GM18868 (cell line): ENCODE data around the gene MAST4.
A peak's percentile ranks its signal among the peaks of the same experiment; 100 is the strongest.
"Not testable (repeated sequence)": the region's sequence is repeated elsewhere in the genome, so short reads cannot be mapped to it uniquely, and the experiment has no call there.

Experiments
- ATAC-seq: cut with Tn5 transposase; IDR thresholded peaks from one replicate; pipeline ENCODE4 v1.9.1; 2021; ENCODE audit warnings: mild to moderate bottlenecking, moderate library complexity; ENCODE audit not compliant: unreplicated experiment

The MAST4 gene

GRCh38 chr5:67166460-67167285 lies 570.5 kb downstream of the MAST4 start:
- peak; percentile 42 for ATAC-seq

GRCh38 chr5:67168069-67168468 lies 571.9 kb downstream of the MAST4 start:
- no peak for ATAC-seq

DNA sequence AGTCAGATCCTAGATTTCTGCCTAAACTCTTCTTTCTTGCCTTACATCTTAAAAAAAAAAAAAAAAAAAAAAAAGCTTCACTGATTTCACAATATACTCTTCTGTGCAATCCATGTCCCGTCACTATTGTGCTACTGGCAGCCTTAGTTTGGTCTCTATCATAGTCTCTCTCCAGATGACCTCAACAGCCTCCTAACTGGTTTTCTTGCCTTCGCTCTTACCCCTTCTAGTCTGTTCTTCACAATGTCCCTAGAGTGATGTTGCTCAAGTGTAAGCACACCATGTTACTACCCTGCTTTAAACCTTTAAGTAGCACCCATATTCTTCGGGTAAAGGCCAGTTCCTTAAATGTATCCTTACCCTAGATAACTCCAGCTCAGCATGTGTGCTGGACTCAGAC lies 574.6 kb downstream of the MAST4 start:
- ATAC-seq, result no peak

- not testable (repeated sequence) for ATAC-seq
Observed at GRCh38 chr5:67173351-67173750, 577.2 kb downstream of the MAST4 start.

- no peak for ATAC-seq
Observed at GRCh38 chr5:67173959-67174358, 577.8 kb downstream of the MAST4 start.

DNA sequence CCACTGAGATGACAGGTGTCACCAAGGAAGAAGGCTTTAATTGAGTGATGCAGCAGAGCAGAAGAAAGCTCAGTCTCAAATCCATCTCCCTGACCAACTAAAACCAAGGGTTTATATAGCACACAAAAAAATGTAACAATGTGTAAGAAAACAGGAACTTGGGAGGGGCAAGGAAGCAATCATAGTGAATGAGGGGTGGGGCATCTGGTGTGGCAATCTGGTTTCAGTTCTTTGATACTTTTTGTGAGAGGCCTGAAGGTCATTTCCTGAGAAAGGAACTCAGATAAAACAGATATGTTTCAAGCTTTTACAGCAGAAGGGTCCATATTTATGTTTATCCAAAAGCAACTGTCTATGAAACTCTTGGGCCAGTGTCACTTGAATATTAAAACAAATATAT lies 580.7 kb downstream of the MAST4 start:
- no peak for ATAC-seq

GRCh38 chr5:67178085-67178484 lies 581.9 kb downstream of the MAST4 start:
- ATAC-seq, result no peak

DNA sequence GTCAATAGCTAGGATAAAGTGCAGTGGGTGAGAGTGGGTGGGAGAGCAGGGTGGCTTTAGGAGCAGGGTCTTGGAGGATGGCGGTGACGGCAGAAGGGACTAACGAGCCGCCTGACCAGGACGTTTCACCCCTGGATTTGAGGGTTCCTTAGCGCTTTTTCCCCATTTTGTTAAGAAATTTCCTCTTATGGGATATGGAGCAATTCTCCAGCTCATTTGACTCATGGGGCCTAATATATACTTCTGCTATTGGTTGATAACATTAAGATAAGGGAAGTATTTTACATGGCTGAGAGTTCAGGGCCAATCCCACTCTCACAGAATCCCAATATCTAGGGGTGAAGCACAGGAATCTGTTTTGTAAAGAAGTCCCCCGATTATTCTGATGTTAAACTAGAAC lies 582.8 kb downstream of the MAST4 start:
- no peak for ATAC-seq

DNA sequence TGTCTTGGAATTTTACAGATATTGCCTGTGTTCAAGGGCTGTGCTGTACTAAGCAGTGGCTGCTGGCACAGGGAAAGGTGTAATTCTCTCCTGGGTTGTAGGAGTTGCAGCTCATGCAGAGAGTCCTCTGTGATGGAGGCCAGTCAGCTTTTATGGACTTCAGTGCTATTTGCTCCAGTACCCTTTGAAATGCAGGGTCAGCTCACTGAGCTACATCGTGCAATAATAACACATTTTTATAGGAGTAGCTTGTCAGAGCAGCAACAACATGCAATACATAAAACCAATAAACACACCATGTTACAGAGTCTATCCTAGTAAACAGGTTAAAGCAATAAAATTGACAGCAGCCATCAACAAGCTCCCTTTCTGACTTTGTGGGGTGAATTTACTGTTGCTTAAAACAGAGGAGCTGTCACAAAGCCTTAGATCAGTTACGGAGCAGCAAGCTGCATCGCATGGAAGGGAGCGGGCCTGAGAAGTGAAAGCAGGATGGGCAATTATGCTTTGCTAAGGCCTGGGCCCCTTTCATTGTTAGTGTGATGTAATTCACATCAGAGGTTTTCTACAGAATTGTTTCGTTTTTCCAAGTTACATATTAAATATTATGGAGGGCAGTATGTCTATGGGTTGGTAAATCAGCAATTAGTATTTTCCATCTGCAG lies 583.6 kb downstream of the MAST4 start:
- ATAC-seq, result no peak

DNA sequence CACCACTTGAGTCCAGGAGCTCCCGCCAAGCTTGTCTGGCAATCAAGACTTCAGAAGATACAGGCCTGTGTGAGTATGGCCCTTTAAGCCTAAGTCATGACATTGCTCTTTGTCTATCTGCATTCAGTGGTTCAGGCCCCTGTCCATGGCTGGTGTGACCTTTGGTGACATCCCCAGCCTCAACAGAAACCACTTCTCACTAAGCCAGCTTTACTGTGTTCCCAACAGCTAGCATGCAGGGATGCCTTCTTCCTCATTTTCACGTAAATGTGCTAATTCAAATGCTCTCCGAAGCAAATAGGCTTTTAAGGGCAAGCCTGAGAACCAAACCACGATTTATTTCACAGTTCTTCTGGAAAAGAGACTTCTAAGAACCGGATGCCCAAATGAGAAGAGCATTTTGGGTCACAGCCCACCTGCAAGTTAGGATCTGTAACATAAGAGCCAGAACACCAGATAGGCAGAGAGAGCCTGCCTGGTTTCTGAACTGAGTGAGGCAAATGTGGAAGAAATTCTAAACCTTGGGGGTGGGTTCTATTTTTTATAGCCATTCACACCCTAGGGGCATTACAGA lies 585.5 kb downstream of the MAST4 start:
- no peak for ATAC-seq

DNA sequence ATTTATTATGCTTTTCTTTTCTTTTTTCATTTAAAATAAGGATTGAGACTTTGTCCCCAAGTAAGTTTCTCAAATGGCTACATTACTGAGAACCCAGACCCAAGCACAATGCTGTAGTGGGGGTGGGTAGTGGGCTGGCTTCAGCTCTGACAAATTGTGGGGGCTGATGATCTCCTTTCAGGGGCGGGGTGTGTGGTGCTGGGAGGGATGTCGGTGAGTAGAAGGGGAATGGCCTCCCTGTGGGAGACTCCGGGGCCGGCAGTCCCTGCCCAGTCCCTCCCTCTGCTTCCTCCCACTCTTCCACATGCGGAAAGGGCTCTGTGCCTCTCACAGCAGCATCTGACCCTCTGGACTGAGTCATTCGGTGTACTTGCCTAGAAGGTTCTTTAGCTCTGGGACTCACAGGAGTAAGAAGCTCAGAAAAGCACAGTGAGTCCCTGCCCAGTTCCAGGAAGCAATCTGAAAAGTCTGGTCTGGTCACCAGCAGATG lies 586.2 kb downstream of the MAST4 start:
- no peak for ATAC-seq

- no peak for ATAC-seq
Observed at GRCh38 chr5:67183859-67184258, 587.7 kb downstream of the MAST4 start.

- ATAC-seq, result peak; percentile 87
Observed at GRCh38 chr5:67187006-67187715, 591.0 kb downstream of the MAST4 start.

DNA sequence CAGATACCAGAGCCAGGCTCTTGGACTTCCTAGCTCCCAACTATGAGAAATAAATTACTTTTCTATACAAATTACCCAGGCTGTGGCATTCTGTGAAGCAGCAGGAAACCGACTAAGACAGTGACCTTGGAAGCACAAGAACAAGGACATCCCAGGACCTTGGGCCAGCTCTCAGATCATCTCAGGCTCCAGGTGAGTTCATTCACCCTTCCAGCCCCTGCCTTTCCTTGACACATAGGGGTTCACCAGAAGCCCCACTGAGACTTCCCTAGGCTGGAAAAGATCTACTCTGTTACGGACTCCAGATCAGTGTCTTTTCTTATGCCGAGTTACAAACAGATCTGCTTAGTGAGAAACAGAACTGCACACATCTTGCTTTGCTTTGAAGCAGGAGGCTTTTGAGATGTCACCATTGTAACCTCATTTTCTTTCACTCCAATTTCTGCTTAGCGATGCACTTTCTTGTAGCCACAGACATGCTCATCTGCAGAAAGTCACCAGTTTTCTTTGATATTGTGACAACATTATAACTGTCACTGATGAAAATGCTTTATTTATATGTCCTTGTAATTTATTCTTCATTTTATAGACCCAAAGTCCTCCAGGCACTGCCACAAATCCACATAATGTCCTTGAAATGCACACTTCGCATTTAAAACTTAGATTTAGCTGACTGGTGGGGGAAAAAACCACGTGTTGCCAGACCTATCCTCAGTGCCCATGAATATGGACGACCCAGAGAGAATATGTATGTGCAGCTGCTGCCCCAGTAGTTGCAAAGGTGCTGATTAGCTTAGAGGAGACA lies 592.3 kb downstream of the MAST4 start:
- ATAC-seq, result no peak

DNA sequence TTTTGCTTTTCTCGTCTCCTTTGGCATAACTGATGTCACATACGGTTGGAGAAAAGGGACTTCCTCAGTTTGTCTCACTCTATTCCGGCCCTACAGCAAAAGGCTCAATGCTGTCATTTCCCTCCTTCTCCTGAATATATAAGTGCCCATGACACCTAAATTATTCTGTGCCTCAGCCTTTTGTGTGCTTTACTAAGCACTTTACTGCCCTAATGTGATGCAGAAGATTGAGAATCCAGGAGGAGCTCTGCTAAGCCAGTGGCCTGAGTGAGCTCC lies 592.8 kb downstream of the MAST4 start:
- no peak for ATAC-seq

- ATAC-seq, result no peak
Observed at GRCh38 chr5:67189931-67190330, 593.7 kb downstream of the MAST4 start.

DNA sequence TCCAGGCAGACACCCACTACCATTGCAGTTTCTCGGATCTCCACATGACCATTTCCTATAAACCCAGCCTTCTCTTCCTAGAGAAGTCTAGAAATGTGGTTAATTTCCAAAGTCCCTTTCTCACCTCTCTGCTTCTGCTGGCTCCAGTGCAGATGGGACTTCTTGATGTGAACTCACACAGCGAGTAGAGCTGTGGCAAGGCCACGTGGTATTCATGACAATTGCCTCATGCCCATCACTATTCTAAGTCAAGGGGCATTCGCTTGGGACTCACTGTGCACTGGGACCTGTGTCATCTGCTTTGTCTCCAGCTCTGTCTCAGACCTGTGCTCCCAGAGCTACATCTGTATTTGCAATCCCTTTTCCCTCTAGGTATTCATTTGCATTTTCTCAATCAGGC lies 594.2 kb downstream of the MAST4 start:
- ATAC-seq, result no peak

- ATAC-seq, result no peak
Observed at GRCh38 chr5:67190861-67191260, 594.7 kb downstream of the MAST4 start.

DNA sequence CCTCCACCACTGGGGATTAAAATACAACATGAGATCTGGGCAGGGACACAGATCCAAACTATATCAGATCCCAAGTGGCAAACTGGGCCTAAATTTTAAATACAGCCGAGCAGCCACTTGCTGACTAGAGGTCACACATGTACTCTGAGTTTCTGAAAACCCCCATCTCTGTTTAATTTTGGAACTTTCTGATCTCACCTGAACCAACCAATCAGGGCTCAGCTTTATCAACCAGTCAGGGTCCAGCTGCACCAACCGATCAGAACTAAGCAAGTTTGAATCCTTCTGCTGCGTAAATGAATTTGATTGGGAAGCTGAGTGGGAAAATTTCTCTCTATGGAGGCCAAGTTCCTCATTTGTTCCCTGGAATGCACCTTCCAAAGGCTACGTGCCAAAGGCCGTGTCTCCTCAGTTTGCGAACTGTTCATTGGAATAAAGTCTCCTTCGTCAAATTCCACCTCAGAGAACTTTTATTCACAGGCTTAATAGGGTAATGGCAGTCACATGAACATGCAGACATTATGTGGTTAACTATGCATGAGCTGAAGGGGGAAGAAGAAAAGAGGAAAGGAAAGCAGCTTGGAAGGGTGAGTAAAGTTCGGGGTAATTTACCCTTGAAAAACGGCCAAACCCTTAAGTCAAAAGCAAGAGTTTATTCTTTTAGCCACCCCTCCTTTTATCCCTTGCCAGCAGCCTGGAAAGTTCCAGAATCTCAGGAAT lies 596.7 kb downstream of the MAST4 start:
- ATAC-seq, result peak; percentile 50

- peak; percentile 4 for ATAC-seq
Observed at GRCh38 chr5:67193439-67193807, 597.2 kb downstream of the MAST4 start.
